ENCODE data around the gene CCDC184.
"Not testable (repeated sequence)": the region's sequence is repeated elsewhere in the genome, so short reads cannot be mapped to it uniquely, and the experiment has no call there.

Gene CCDC184

GRCh38 chr12:48183091-48183875 is at the start of gene CCDC184:
Gene CCDC184 (plus strand): TSS chr12:48183644. CDS start chr12:48184123, 479 bp downstream.
- peak; percentile 80 to 88 for DNase-seq

GRCh38 chr12:48135027-48135426 is 48.4 kb upstream of the CCDC184 start:
- DNase-seq = no peak

DNA sequence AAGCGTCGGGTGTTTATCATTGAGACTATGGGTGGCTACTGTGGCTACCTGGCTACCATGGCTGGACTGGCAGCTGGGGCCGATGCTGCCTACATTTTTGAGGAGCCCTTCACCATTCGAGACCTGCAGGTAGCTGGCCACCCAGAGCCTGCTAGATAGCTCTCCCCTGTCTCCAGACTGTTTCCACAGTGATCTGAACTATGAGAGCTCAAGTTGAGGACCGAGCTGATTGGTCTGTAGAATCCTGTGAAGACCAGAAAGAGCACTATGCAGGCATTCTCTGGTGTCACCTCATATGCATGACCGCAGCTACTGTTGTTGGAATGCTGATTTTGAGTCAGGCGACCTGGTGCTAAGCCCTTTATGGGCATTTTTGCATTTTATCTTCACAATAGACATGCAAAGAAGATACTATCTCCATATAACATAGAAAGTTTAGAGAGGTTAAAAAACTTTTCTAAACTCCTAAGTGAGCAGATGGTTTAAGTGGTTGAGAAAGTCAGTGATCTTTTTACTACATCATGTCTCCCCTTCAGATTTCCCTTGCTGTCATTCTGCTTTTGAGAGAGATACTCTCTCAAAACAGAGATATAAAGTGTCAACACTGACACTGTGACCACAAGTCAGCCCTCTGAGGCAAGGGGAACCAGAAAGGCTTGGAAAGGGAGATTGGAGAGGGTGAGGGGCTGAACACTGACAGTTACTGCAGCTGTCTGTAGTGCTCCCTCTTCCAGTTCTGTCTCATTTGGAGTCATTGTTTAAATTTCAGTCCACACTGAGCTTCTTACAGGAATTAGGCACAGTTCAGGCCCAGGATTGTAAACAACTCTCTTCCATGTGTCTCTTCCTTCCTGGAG is 40.4 kb upstream of the CCDC184 start:
- no peak for DNase-seq

DNA sequence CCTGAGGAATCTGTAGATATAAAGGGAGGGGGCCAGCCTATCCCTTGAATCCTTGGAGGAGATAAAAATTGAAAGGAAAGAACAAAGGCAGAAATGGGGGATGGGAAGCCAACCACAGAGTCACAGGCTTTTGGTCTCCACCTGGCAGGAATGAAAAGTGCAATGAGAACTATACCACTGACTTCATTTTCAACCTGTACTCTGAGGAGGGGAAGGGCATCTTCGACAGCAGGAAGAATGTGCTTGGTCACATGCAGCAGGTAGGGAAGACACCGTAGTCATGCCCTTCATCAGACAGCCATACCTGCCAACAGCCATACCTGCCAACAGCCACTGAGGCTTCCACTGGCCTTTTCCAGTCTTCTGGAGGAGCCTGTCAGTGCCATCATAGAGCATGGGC is 39.5 kb upstream of the CCDC184 start:
- no peak for DNase-seq

GRCh38 chr12:48145981-48146380 is 37.5 kb upstream of the CCDC184 start:
- DNase-seq = no peak

DNA sequence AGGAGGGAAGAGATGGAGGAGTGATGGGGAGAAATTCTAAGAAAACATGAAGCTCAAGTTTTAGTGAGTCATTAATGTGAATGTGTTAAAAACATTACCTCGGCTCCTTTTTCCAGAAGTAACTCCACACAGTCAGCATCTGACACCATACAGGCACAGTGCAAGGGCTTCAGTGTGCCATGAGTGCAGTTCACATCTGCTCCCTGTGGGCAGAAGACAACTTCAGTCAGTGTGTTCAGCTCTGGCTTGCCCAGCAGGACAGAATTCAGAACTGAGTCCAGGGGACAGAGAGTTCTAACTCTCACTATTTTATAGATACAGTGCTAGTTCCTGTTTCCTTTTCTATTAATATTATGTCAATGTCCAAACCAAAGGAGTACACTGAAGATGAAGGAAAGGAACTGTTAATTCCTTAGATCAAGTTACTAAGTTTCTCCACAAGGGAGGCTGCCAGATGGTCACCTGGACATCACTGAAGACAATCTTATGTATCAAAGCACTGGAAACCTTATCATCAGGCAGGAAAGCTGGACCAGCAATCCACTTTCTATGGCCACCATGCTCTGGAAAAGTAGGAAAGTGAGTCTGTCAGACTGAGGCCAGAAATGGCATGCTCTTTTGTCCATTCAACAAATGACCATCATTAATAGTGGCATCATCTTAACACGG is 32.2 kb upstream of the CCDC184 start:
- DNase-seq = no peak

DNA sequence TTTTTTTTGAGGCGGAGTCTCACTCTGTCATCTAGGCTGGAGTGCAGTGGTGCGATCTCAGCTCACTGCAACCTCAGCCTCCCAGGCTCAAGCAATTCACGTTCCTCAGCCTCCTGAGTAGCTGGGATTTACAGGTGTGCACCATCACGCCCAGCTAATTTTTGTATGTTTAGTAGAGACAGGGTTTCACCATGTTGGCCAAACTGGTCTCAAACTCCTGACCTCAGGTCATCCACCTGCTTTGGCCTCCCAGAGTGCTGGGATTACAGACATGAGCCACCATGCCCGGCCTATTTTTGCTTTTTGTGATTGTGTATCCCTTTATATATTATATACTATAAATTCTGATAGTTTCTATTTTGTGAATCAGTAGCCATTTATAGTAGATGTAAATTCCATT is 27.7 kb upstream of the CCDC184 start:
- not testable (repeated sequence) for DNase-seq

DNA sequence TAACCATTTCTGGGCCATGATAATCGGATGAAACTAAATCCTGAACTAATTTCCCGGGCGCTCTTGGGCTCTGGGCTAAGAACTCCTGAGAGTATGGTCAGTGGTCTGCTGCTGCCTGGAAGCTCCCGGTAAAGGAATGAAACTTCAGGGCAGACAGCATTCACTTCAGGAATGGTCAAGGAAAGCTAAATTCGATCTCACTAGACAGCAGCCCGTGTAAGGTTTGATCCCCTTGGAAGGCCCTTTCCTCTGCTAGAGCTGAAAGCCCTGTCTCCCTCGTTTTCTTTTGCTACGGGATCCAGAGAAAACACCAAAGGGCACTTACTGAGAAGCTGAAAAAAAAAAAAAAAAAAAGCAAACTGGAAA is 26.8 kb upstream of the CCDC184 start:
- no peak for DNase-seq

GRCh38 chr12:48157018-48157888 is 26.2 kb upstream of the CCDC184 start, which contains the start of gene ASB8:
Gene ASB8 (minus strand): TSS chr12:48157515. CDS start chr12:48153496, 4,019 bp downstream.
- DNase-seq = peak; percentile 99

DNA sequence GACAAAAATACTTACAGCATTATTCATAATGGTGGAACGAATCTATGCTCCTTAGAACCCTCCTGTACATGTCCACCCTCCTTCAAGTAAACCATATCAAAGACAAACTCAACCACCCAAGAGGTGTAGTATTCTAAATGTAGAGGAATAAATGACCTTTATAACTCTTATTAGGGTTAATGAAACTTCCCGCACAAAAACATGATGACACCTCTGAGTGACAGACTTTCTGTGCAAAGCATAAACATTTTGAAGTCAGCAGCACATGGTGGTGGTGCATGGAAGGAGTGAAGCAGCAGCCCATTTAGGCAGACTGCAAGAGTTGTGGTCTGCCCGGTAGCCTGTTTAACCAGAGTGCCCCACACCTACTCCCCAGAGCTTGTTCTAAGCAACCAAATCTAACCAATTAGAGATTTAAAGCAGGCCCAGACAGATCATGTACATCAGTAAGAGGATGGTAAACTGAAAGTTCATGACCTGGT is 25.5 kb upstream of the CCDC184 start:
- DNase-seq = peak in 1 of 2 donors; percentile 13

- DNase-seq = no peak
These were observed 23.4 kb upstream of the CCDC184 start for GRCh38 chr12:48160046-48160445.

DNA sequence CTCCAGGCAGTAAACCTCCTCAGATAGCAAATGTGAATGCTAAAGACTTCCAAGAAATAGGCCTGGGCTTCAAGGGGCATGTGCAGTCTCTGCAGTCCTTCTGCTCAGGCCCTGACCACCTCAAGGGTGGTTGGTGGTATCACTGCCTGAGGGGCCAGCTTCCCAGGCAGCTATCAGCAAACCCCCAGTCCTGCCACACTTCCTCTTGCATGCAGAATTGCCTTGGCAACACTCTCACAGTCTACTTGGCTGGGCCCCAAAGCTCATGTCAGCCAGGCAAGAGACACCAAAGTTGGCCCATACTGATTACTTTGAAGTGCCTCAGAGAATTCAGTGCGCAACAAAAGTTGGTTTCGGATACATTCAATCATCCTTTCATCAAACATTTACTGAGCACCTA is 22.6 kb upstream of the CCDC184 start:
- DNase-seq = no peak

DNA sequence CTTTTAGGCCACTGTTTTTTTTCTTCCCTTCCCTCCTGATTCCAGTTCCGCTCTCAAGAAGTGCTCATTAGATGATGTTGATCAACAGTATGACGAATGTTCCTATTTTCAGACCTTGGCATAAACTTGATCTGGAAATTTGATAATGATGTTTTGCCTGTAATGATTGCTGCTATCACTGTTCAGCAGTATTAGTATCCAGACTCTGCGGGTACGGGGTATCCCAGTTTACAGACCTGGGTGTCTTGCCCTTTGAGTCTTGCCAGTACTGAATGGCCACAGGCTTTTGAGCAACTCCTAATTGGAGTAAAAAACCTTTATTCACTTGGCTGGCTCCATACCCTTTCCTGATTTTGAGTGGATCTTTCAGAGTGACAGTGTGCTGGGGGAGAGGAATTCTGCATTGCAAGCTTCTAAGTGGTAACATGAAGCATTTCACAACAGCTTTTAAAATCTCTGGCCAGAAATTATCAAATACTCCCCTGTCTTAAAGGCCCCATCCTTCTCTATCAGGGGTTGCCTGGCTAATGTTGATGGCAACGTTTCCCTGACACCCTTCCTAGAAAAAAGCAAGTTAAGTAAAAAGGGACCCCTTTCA is 20.2 kb upstream of the CCDC184 start:
- DNase-seq = no peak

DNA sequence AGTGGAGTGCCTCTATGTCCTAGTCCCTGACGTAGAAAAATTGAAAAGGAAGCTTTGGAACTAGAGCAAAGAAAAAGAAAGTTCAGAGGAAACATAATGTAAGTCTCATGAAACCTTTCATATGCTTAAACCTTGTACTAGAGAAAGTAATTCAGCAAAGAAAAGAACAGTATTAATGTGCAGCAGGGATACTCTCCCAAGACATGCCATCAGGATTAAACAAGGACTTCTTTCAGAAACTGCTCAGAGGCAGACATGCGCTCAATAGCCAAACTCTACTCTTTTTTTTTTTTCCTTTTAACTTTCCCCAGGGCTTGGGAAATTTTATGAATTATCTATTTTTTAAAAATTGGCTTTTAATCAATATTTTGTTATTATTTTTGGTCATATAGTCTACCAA is 19.0 kb upstream of the CCDC184 start:
- no peak for DNase-seq

GRCh38 chr12:48165089-48165981 is 18.1 kb upstream of the CCDC184 start:
- peak; percentile 65 to 80 for DNase-seq

DNA sequence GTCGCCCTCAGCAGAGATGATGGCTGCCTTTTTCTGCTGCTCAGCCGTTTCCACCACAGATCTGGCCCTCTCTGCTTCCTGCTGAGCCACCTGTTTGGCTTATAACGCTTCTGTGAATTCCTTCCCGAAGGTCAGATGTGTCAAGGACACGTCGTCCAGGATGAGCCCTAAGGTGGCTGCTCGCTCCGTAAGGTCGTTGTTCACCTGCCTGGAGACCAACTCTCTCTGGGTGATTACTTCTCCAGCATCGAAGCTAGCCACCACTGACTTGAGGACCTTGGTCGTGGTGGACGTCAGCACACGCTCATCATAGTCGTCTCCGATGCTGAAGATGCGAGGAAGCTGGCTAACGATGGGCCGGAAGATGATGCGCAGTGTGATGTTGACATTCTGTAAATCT is 14.4 kb upstream of the CCDC184 start:
- DNase-seq = no peak

- DNase-seq = no peak
These were observed 7.6 kb upstream of the CCDC184 start for GRCh38 chr12:48175613-48176416.

- DNase-seq = no peak
These were observed 7.1 kb upstream of the CCDC184 start for GRCh38 chr12:48176417-48176751.

DNA sequence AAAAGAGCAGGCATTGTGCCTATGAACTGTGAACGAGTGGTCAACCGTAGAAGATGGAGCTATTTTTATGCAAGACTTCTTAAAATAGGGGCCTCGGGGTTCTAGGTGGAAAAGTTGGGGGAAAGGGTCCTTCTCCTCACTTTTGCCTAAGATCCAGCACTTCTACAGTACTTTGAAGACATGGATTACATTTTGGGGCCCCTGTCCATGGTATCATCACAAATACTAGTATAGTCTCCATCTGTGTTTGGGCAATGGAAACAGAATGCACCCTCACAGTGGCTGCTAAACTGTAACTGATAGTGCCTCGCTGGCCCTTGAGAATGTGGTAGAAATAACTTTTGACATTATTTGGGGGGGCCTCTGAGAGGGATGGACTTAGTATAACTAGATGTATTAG is 5.5 kb upstream of the CCDC184 start:
- DNase-seq = no peak

- no peak for DNase-seq
These were observed 4.0 kb upstream of the CCDC184 start for GRCh38 chr12:48179466-48179865.

Measured in CD4-positive, alpha-beta T cell treated with Interferon alpha-2 for 1 hour (primary cell).